Stimulated activated CD8-positive, alpha-beta memory T cell treated with anti-CD3 and anti-CD28 coated beads, Interleukin-7, amount 100 ng/mL, for 48 hours (primary cell): ENCODE data around the gene OAF.

Experiments used
- DNase-seq, 2 donors: peaks; one replicate each; pipeline ENCODE4 v3.0.0-alpha.2; 2020; ENCODE audit warnings: low read depth in 1 of 2; ENCODE audit errors: extremely low read depth in 1 of 2

OAF gene

GRCh38 chr11:120182790-120183491 lies 27.9 kb upstream of the OAF start:
- no peak for DNase-seq

GRCh38 chr11:120183701-120184141 lies 27.1 kb upstream of the OAF start:
- DNase-seq: no peak

- DNase-seq: no peak
Observed at GRCh38 chr11:120184371-120184945, 26.4 kb upstream of the OAF start.

- DNase-seq: no peak
Observed at GRCh38 chr11:120184946-120185705, 25.7 kb upstream of the OAF start.

- no peak for DNase-seq
Observed at GRCh38 chr11:120185706-120186455, 25.0 kb upstream of the OAF start.

GRCh38 chr11:120186456-120186773 lies 24.4 kb upstream of the OAF start:
- DNase-seq: no peak

GRCh38 chr11:120186774-120187591 lies 23.8 kb upstream of the OAF start:
- no peak for DNase-seq

- DNase-seq: no peak
Observed at GRCh38 chr11:120188371-120188770, 22.5 kb upstream of the OAF start.

- no peak for DNase-seq
Observed at GRCh38 chr11:120188811-120189455, 21.9 kb upstream of the OAF start.

GRCh38 chr11:120191058-120191457 lies 19.8 kb upstream of the OAF start:
- no peak for DNase-seq

- no peak for DNase-seq
Observed at GRCh38 chr11:120192831-120193625, 17.8 kb upstream of the OAF start.

GRCh38 chr11:120194166-120194565 lies 16.7 kb upstream of the OAF start:
- no peak for DNase-seq

GRCh38 chr11:120195601-120196320 lies 15.1 kb upstream of the OAF start:
- DNase-seq: no peak

- no peak for DNase-seq
Observed at GRCh38 chr11:120196826-120197225, 14.0 kb upstream of the OAF start.

- DNase-seq: no peak
Observed at GRCh38 chr11:120197251-120197891, 13.5 kb upstream of the OAF start.

- no peak for DNase-seq
Observed at GRCh38 chr11:120197977-120198376, 12.9 kb upstream of the OAF start.

- DNase-seq: no peak
Observed at GRCh38 chr11:120198403-120198786, 12.4 kb upstream of the OAF start.

- DNase-seq: no peak
Observed at GRCh38 chr11:120198787-120199469, 11.9 kb upstream of the OAF start.
